T1000 (cell line): Measurements from ENCODE around the gene CES4A.

Source experiments
- DNase-seq: peaks from one replicate; lab custom pipeline; 2025; ENCODE audit warnings: mixed read lengths; lab: John Stamatoyannopoulos, UW

CES4A gene

GRCh38 chr16:67053767-67054334 lies 65.5 kb downstream of the CES4A start:
- DNase-seq, result no peak

GRCh38 chr16:67054901-67055300 lies 66.5 kb downstream of the CES4A start:
- no peak for DNase-seq

- DNase-seq, result no peak
Measured at GRCh38 chr16:67055712-67056487, 67.5 kb downstream of the CES4A start.
